ENCODE data around the gene MLIP. TPM values are rescaled to one million over a fixed set of nuclear protein-coding genes. Genes with fewer than 3 reads are reported as not detected.

Gene MLIP
- total RNA-seq, 1 donor = not detected

Other genes starting within 250 kb of the MLIP start
- not detected for gene TINAG, start 197.0 kb downstream of the MLIP start, total RNA-seq